Neutrophil (primary cell): Measurements from ENCODE around the gene RASGRF1.

Source experiments
- H3K27ac ChIP-seq: fragments of 200-600 bp; sonication (generic); 2 replicates; pipeline ENCODE4 v1.5.1; 2016; ENCODE audit warnings: mild to moderate bottlenecking, moderate library complexity
- H3K27me3 ChIP-seq: fragments of 200-600 bp; sonication (generic); 2 replicates; pipeline ENCODE4 v1.6.0; 2016; ENCODE audit warnings: mild to moderate bottlenecking
- H3K36me3 ChIP-seq: fragments of 200-600 bp; sonication (generic); 2 replicates; pipeline ENCODE4 v1.5.1; 2017
- H3K4me1 ChIP-seq, 2 experiments: fragments of 200-600 bp in 1 of 2; sonication (generic) in 1 of 2; 1 replicate in 1 of 2; 2 replicates in 1 of 2; pipeline versions ENCODE4 v1.5.1 to v1.6.1; 2013 to 2016; ENCODE audit warnings: low read depth in 1 of 2, low read length in 1 of 2, mild to moderate bottlenecking in 1 of 2, moderate library complexity in 1 of 2; ENCODE audit not compliant: control insufficient read depth in 1 of 2, insufficient read depth in 1 of 2
- H3K4me3 ChIP-seq, 2 experiments: fragments of 200-600 bp in 1 of 2; sonication (generic) in 1 of 2; 1 replicate in 1 of 2; 2 replicates in 1 of 2; pipeline ENCODE4 v1.5.1; 2013 to 2016; ENCODE audit warnings: low read depth in 1 of 2, low read length in 1 of 2, mild to moderate bottlenecking in 1 of 2, moderate library complexity in 1 of 2
- H3K9me3 ChIP-seq: fragments of 200-600 bp; sonication (generic); 2 replicates; pipeline ENCODE4 v1.5.1; 2016
- TF ChIP-seq, protein P1 (sequence below): fragments of 200-600 bp; sonication (generic); IDR thresholded peaks from 2 replicates; pipeline ENCODE4 v1.5.1; 2016; ENCODE audit warnings: antibody characterized with exemption

Gene RASGRF1

DNA sequence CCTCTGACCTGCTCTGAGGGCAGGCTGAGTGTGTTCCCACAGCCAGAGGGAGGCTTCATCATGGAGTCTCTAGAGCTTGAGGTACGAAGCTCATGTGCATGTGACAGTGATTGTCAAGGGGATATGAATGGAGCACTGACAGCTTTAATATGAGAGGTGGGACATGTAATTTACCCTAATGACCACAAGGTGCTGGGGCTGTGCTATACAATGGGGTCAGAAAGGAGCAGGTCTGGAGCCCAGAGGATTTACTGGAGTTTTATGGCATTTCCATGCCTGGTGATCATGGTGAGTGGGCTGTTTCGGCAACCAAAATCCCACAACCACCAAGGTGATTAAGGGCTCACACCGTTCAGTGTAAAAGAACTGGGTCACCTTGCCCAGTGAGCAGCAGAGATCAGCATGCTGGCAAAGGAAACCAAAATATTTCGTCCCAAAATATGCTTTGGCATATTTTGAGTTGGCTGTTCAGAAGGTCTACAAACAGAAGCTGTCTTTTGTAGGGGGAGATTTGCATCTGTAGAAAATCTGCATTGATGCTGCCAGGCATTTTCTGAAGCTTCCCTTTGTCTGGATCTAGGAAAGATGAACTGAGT, 40.1 kb upstream of the RASGRF1 start:
- Histone ChIP-seq H3K9me3 (no peaks in the 10 kb centered on the region), H3K4me1 (no peaks in the 10 kb centered on the region), H3K4me3 (no peak overlapping the region), H3K36me3 (no peaks in the 10 kb centered on the region), H3K27ac (no peak overlapping the region), H3K27me3 (peaks cover 10% of the 10 kb centered on the region)
- TF ChIP-seq, protein P1, sequence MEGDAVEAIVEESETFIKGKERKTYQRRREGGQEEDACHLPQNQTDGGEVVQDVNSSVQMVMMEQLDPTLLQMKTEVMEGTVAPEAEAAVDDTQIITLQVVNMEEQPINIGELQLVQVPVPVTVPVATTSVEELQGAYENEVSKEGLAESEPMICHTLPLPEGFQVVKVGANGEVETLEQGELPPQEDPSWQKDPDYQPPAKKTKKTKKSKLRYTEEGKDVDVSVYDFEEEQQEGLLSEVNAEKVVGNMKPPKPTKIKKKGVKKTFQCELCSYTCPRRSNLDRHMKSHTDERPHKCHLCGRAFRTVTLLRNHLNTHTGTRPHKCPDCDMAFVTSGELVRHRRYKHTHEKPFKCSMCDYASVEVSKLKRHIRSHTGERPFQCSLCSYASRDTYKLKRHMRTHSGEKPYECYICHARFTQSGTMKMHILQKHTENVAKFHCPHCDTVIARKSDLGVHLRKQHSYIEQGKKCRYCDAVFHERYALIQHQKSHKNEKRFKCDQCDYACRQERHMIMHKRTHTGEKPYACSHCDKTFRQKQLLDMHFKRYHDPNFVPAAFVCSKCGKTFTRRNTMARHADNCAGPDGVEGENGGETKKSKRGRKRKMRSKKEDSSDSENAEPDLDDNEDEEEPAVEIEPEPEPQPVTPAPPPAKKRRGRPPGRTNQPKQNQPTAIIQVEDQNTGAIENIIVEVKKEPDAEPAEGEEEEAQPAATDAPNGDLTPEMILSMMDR: no peak

DNA sequence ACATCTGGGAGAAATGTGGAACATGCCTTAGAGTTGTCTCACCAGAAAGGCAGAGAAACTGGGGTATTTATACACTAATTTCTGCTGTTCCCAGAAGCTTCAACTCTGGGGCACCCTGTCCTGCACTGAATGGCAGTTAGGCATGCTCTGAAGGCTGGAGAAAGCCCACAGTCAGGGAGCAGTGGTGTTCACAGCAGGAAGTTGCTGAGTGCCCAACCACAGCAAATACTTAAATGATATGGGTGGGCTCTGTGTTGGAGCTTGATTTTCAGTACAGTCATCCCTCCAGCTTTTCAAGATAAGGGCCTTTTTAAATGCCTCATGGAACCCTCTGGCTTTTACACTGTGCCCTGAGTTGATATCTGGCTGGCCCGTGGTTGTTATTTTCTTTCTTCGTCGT, 38.7 kb upstream of the RASGRF1 start:
- Histone ChIP-seq H3K27me3 (peaks cover 13% of the 10 kb centered on the region), H3K4me3 (no peak overlapping the region), H3K4me1 (no peaks in the 10 kb centered on the region), H3K36me3 (no peaks in the 10 kb centered on the region), H3K9me3 (no peaks in the 10 kb centered on the region), H3K27ac (no peak overlapping the region)
- TF ChIP-seq, protein P1: no peak

DNA sequence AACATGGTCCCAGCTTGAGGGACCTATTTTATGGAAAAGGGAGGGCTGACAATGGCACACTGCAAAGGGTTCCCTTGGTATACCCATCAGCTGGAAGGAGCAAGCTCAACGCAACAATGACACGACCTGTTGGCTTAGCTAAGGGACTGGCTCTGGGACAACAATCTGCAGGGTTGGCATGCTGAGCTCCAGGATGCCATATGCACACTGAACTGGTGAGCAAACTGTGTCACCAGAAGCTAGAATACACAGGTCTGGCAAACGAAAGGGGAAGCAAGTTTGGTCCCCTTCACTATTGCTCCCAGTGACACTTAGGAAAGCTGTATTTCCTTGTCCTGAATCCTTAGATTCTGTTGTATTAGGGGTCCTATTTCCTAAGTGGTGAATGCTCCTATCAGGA, 38.0 kb upstream of the RASGRF1 start:
- TF ChIP-seq, protein P1: no peak
- no peak overlapping the region for H3K27ac ChIP-seq
- no peaks in the 10 kb centered on the region for H3K4me1 ChIP-seq
- H3K9me3 ChIP-seq: no peaks in the 10 kb centered on the region
- H3K27me3 ChIP-seq: peaks cover 13% of the 10 kb centered on the region
- no peak overlapping the region for H3K4me3 ChIP-seq
- H3K36me3 ChIP-seq: no peaks in the 10 kb centered on the region

DNA sequence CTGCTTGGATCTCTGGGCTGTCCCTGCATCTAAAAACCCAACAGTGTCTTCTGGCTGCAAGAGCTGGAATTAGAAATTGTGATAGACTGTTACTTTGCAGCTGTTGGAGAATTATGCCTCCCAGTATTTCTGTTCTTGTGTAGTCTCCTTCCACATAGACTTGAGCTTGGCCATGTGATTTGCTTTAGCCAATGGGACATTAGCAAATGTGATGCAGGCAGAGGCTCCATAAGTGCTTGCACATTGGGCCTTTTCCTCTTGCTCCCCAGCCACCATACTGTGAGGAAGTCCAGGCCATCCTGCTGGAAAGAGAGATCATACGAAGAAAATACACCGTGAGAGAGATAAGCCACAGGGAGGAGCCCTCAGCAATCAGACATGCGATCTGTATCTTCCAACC, 33.8 kb upstream of the RASGRF1 start:
- no peaks in the 10 kb centered on the region for H3K9me3 ChIP-seq
- TF ChIP-seq, protein P1: no peak
- no peak overlapping the region for H3K27ac ChIP-seq

DNA sequence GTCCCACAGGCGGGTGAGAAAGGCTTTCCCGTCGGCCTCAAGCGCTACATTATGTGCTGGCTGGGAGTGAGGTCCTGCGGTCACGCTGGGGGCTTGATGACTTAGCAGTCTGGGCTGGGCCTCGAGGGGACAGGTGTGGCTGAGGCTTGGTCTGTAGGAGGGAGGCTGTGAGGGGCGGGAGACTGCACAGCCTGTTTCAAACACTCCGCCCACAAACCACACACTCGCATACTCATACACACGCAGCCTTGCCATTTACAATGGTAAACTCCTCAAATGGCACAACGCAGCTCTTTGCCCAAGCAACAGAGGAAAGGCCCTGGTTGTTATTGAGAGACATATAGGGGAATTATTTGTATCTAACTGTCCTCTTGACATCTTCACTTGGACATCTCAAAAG, 32.4 kb upstream of the RASGRF1 start:
- no peak overlapping the region for H3K27ac ChIP-seq
- H3K9me3 ChIP-seq: no peaks in the 10 kb centered on the region
- peaks cover 13% of the 10 kb centered on the region for H3K27me3 ChIP-seq
- no peaks in the 10 kb centered on the region for H3K4me1 ChIP-seq
- H3K36me3 ChIP-seq: no peaks in the 10 kb centered on the region
- TF ChIP-seq, protein P1: no peak
- H3K4me3 ChIP-seq: no peak overlapping the region

More for the DNA sequence above, 33.8 kb upstream of the RASGRF1 start:
- Histone ChIP-seq H3K27me3 (peaks cover 13% of the 10 kb centered on the region), H3K4me3 (no peak overlapping the region), H3K4me1 (no peaks in the 10 kb centered on the region), H3K36me3 (no peaks in the 10 kb centered on the region)
